ENCODE measurements around the gene TRHDE. TPM values are rescaled to one million over a fixed set of nuclear protein-coding genes. Genes with fewer than 3 reads are reported as not detected.

Gene TRHDE
- total RNA-seq, 1 donor from 2014 or later: 0.64 TPM

GRCh38 chr12:72349491-72349890 lies 77.3 kb downstream of the TRHDE start:
- H3K27ac Mint-ChIP-seq (ENCODE audit: unreplicated experiment): no peak overlapping the region
- H3K4me3 Mint-ChIP-seq (ENCODE audit: unreplicated experiment): no peak overlapping the region
- no peak for DNase-seq (ENCODE audit: extremely low spot score, unreplicated experiment)
- H3K9me3 Mint-ChIP-seq (ENCODE audit: unreplicated experiment): no peaks in the 10 kb centered on the region
- TF ChIP-seq CTCF (IDR thresholded peaks at IDR 0.05): no peak
- H3K4me1 Mint-ChIP-seq (ENCODE audit: unreplicated experiment): no peaks in the 10 kb centered on the region
- H3K27me3 Mint-ChIP-seq (ENCODE audit: unreplicated experiment): no peaks in the 10 kb centered on the region
- no peaks in the 10 kb centered on the region for H3K36me3 Mint-ChIP-seq (ENCODE audit: unreplicated experiment)

GRCh38 chr12:72359416-72359815 lies 87.2 kb downstream of the TRHDE start:
- Mint-ChIP-seq H3K9me3 (ENCODE audit: unreplicated experiment) (no peaks in the 10 kb centered on the region), H3K4me3 (ENCODE audit: unreplicated experiment) (no peak overlapping the region), H3K27me3 (ENCODE audit: unreplicated experiment) (peaks cover 2% of the 10 kb centered on the region), H3K4me1 (ENCODE audit: unreplicated experiment) (no peaks in the 10 kb centered on the region), H3K36me3 (ENCODE audit: unreplicated experiment) (no peaks in the 10 kb centered on the region), H3K27ac (ENCODE audit: unreplicated experiment) (no peak overlapping the region)
- no peak for TF ChIP-seq CTCF (IDR thresholded peaks at IDR 0.05)
- no peak for DNase-seq (ENCODE audit: extremely low spot score, unreplicated experiment)

- Mint-ChIP-seq H3K36me3 (ENCODE audit: unreplicated experiment) (no peaks in the 10 kb centered on the region), H3K4me1 (ENCODE audit: unreplicated experiment) (no peaks in the 10 kb centered on the region), H3K27me3 (ENCODE audit: unreplicated experiment) (peaks cover 3% of the 10 kb centered on the region), H3K4me3 (ENCODE audit: unreplicated experiment) (no peak overlapping the region), H3K27ac (ENCODE audit: unreplicated experiment) (no peak overlapping the region), H3K9me3 (ENCODE audit: unreplicated experiment) (no peaks in the 10 kb centered on the region)
- TF ChIP-seq CTCF (IDR thresholded peaks at IDR 0.05): no peak
- DNase-seq (ENCODE audit: extremely low spot score, unreplicated experiment): no peak
Observed at GRCh38 chr12:72365151-72365550, 93.0 kb downstream of the TRHDE start.

GRCh38 chr12:72366255-72366654 lies 94.1 kb downstream of the TRHDE start:
- H3K27ac Mint-ChIP-seq (ENCODE audit: unreplicated experiment): no peak overlapping the region
- no peaks in the 10 kb centered on the region for H3K4me1 Mint-ChIP-seq (ENCODE audit: unreplicated experiment)
- DNase-seq (ENCODE audit: extremely low spot score, unreplicated experiment): no peak
- H3K4me3 Mint-ChIP-seq (ENCODE audit: unreplicated experiment): no peak overlapping the region
- no peaks in the 10 kb centered on the region for H3K9me3 Mint-ChIP-seq (ENCODE audit: unreplicated experiment)
- peaks cover 3% of the 10 kb centered on the region for H3K27me3 Mint-ChIP-seq (ENCODE audit: unreplicated experiment)
- TF ChIP-seq CTCF (IDR thresholded peaks at IDR 0.05): no peak
- no peaks in the 10 kb centered on the region for H3K36me3 Mint-ChIP-seq (ENCODE audit: unreplicated experiment)

- no peak for TF ChIP-seq CTCF (IDR thresholded peaks at IDR 0.05)
- H3K4me1 Mint-ChIP-seq (ENCODE audit: unreplicated experiment): no peaks in the 10 kb centered on the region
- no peaks in the 10 kb centered on the region for H3K9me3 Mint-ChIP-seq (ENCODE audit: unreplicated experiment)
- H3K27me3 Mint-ChIP-seq (ENCODE audit: unreplicated experiment): peaks cover 3% of the 10 kb centered on the region
- H3K36me3 Mint-ChIP-seq (ENCODE audit: unreplicated experiment): no peaks in the 10 kb centered on the region
- H3K27ac Mint-ChIP-seq (ENCODE audit: unreplicated experiment): no peak overlapping the region
- no peak overlapping the region for H3K4me3 Mint-ChIP-seq (ENCODE audit: unreplicated experiment)
- DNase-seq (ENCODE audit: extremely low spot score, unreplicated experiment): no peak
Observed at GRCh38 chr12:72368298-72368697, 96.1 kb downstream of the TRHDE start.
